Ovary (tissue), 9 donors: ENCODE data around the gene HEPACAM. TPM values are rescaled to one million over a fixed set of nuclear protein-coding genes. Genes with fewer than 3 reads are reported as not detected.

Experiments
- DNase-seq, 5 donors: peaks; one replicate each; pipeline ENCODE4 v3.0.0-alpha.2; 2019 to 2020
- H3K27ac ChIP-seq, 2 donors: fragments of 200-600 bp; one replicate each; pipeline versions ENCODE4 v1.5.1 to v1.8.0; 2019 to 2022
- H3K27me3 ChIP-seq: fragments of 200-600 bp; one replicate; pipeline ENCODE4 v1.8.0; 2022
- H3K36me3 ChIP-seq: fragments of 200-600 bp; sonication (generic); one replicate; pipeline ENCODE4 v1.5.1; 2019
- H3K4me1 ChIP-seq: one replicate; pipeline ENCODE4 v1.8.1; 2013; ENCODE audit warnings: mild to moderate bottlenecking, moderate library complexity; ENCODE audit not compliant: insufficient read depth
- H3K4me3 ChIP-seq: fragments of 200-600 bp; sonication (generic); one replicate; pipeline ENCODE4 v1.5.1; 2017
- H3K9me3 ChIP-seq, 2 donors: fragments of 200-600 bp in 1 of 2; sonication (generic) in 1 of 2; one replicate each; pipeline versions ENCODE4 v1.5.1 to v1.8.1; 2013 to 2019; ENCODE audit warnings: mild to moderate bottlenecking in 1 of 2, moderate library complexity in 1 of 2
- CTCF ChIP-seq, 3 donors: fragments of 450-650 bp in 2 of 3; fragments of 200-600 bp in 1 of 3; IDR thresholded peaks; one replicate each; pipeline versions ENCODE4 v1.5.1 to v1.8.0; 2016 to 2022; ENCODE audit warnings: antibody characterized with exemption in 3 of 3, mild to moderate bottlenecking in 1 of 3
- EP300 ChIP-seq: sonication (generic); formaldehyde crosslinking; IDR thresholded peaks from one replicate; pipeline ENCODE4 v1.6.1; 2017; ENCODE audit warnings: antibody characterized with exemption
- POLR2A ChIP-seq: fragments of 450-650 bp; IDR thresholded peaks from one replicate; pipeline ENCODE4 v1.6.1; 2017; ENCODE audit warnings: antibody characterized with exemption, mild to moderate bottlenecking, moderate library complexity
- WGBS, 3 donors: extraction: QIAGEN DNeasy Blood & Tissue Kit in 1 of 3; methylation state at CpG; one replicate each; pipeline versions ENCODE4 v1.1.5 to v1.1.7; 2013 to 2017; 5-methylcytosine and 5-hydroxymethylcytosine counted together
- intact Hi-C, 4 donors: fragments of 100-400 bp; cut with DNase I; formaldehyde crosslinking; loops; one replicate each; pipeline versions ENCODE4 v1.11.0 to v1.15.1; 2022 to 2023
- polyA plus RNA-seq, 2 donors: library from polyadenylated mRNA; stranded (reverse); fragments of 200-250 nt in 1 of 2; fragments of 350-450 nt in 1 of 2; fragmentation: Illumina TruSeq in 1 of 2; extraction: RNeasy Lipid Tissue Mini Kit (QIAGEN cat#74804) in 1 of 2; gene quantifications; one replicate each; pipeline ENCODE4 v1.2.3, GENCODE V29; 2013 to 2014
- total RNA-seq, 7 donors: library from RNA; depleted of rRNA in 2 of 7; stranded (reverse); fragments of >200 nt in 2 of 7; fragmentation: NEBNext Ultra II Directional in 3 of 7; extraction: Animal tissue kit (Norgen Biotek cat#: 25700) in 3 of 7; gene quantifications; one replicate each; pipeline versions ENCODE4 v1.1.0 to v1.2.4, GENCODE V29; 2016 to 2023
- donor health status: DM: no; HTN: no; CAD: no; lungs with moderate emphysema.
- donor health status: DM: no; HTN: no; CAD: no.
- donor health status: Bipolar disorder and iron deficiency.
- donor health status: DM: yes; HTN: yes; CAD: no.
- donor health status: DM: no; HTN: no; CAD: no.
- donor health status: DM: yes; HTN: yes; CAD: no.

The HEPACAM gene
- total and polyA plus RNA-seq, 9 donors: 0.10 to 0.13 (median 0.10) TPM; not detected in 6

DNA sequence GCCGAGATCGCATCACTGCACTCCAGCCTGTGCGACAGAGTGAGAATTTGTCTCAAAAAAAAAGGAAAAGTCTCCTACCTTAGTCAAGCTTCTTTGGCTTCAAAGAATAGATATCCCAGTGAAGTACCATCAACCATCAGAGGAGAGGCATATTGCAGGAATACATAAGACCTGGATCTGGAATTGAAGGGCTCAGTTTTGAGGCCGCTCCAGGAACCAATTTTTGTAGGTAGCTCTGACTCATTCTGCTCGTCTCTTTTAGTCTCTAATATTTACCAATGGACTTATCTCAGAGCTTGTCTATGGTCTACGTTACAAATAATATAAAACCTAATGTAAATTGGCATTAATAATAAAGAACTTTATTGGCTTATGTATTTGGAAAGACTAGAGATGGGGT lies 10.0 kb upstream of the HEPACAM start:
- Histone ChIP-seq H3K4me1 (no peaks in the 10 kb centered on the region), H3K27me3 (no peaks in the 10 kb centered on the region), H3K4me3 (no peak overlapping the region), H3K27ac (no peak overlapping the region), H3K9me3 (no peaks in the 10 kb centered on the region), H3K36me3 (no peaks in the 10 kb centered on the region)
- WGBS, 3 donors: 64 to 77% (median 68%) methylated on average over 6 of the region's 6 CpGs
- TF ChIP-seq POLR2A (no peak), EP300 (no peak), CTCF (IDR thresholded peaks at IDR 0.05) (no peak)
- no peak for DNase-seq
- intact Hi-C loops: loop anchor here in 1 of 4 donors (10.0 kb wide), 1 partner anchor 71 kb away; no protein-coding TSS in a partner anchor

DNA sequence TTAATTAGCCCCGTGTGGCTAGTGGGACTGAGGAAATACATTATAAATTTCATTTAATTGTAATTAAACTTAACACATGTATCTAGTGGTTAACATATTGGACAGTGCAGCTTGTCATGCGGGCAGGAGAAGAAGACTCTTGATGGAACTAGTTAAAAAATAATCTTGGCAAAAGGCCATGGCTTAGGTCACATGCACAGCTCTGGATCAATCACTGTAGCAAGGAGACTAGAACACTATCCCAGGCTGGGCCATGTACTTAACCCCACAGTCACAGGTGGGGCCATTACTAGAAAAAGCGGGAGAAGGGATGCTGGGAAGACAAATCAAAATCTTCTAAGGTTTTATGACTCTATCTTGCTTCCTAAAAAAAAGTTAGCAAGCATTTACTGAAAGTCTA lies 8.7 kb upstream of the HEPACAM start:
- 61 to 79% (median 64%) methylated on average over 3 of the region's 3 CpGs for WGBS, 3 donors
- Histone ChIP-seq H3K4me1 (no peaks in the 10 kb centered on the region), H3K4me3 (no peak overlapping the region), H3K9me3 (no peaks in the 10 kb centered on the region), H3K27ac (no peak overlapping the region), H3K27me3 (no peaks in the 10 kb centered on the region), H3K36me3 (no peaks in the 10 kb centered on the region)
- DNase-seq: no peak
- TF ChIP-seq CTCF (IDR thresholded peaks at IDR 0.05) (no peak), POLR2A (no peak), EP300 (no peak)
- intact Hi-C loops: loop anchor here in 1 of 4 donors (10.0 kb wide), 1 partner anchor 70 kb away; no protein-coding TSS in a partner anchor

DNA sequence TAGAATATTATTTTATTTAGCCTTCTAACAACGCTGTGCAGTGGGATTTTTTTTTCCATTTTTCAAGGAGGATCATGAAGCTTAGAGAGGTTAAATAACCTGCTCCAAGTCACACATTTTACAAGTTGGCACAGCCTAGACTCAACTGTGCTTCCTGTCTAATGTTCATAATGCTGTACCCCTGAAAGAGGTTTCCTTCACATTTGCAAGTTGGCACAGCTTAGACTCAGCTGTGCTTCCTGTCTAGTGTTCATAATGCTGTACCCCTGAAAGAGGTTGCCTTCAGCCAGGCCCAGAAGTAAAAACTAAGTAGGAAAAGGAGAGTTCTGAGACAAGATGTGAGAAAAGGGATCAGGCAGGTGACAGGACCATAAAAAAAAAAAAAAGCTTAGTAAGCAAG lies 7.9 kb upstream of the HEPACAM start:
- DNase-seq: no peak
- intact Hi-C loops: loop anchor here in 1 of 4 donors (10.0 kb wide), 1 partner anchor 69 kb away; no protein-coding TSS in a partner anchor

GRCh38 chr11:124943254-124943616 lies 7.4 kb upstream of the HEPACAM start:
- TF ChIP-seq CTCF (IDR thresholded peaks at IDR 0.05) (no peak), EP300 (no peak), POLR2A (no peak)
- no peak for DNase-seq
- no peak overlapping the region for H3K27ac ChIP-seq
- H3K36me3 ChIP-seq: no peaks in the 10 kb centered on the region
- no peak overlapping the region for H3K4me3 ChIP-seq
- H3K9me3 ChIP-seq: no peaks in the 10 kb centered on the region
- intact Hi-C loops: loop anchor here in 1 of 4 donors (10.0 kb wide), 1 partner anchor 68 kb away; no protein-coding TSS in a partner anchor
- H3K4me1 ChIP-seq: no peaks in the 10 kb centered on the region
- no peaks in the 10 kb centered on the region for H3K27me3 ChIP-seq
- WGBS, 3 donors: 49 to 62% (median 55%) methylated on average over 5 of the region's 5 CpGs

More for the DNA sequence above, 7.9 kb upstream of the HEPACAM start:
- Histone ChIP-seq H3K27me3 (no peaks in the 10 kb centered on the region), H3K27ac (no peak overlapping the region), H3K4me3 (no peak overlapping the region), H3K9me3 (no peaks in the 10 kb centered on the region), H3K36me3 (no peaks in the 10 kb centered on the region), H3K4me1 (no peaks in the 10 kb centered on the region)
- no peak for TF ChIP-seq EP300
- TF ChIP-seq POLR2A: no peak
- TF ChIP-seq CTCF (IDR thresholded peaks at IDR 0.05): no peak
- 26 to 63% (median 41%) methylated on average over 1 of the region's 1 CpG for WGBS, 3 donors
